Measurements from ENCODE around the gene KRT76. TPM values are rescaled to one million over a fixed set of nuclear protein-coding genes. Genes with fewer than 3 reads are reported as not detected.

KRT76 gene
- total and polyA plus RNA-seq, 10 donors = not detected

DNA sequence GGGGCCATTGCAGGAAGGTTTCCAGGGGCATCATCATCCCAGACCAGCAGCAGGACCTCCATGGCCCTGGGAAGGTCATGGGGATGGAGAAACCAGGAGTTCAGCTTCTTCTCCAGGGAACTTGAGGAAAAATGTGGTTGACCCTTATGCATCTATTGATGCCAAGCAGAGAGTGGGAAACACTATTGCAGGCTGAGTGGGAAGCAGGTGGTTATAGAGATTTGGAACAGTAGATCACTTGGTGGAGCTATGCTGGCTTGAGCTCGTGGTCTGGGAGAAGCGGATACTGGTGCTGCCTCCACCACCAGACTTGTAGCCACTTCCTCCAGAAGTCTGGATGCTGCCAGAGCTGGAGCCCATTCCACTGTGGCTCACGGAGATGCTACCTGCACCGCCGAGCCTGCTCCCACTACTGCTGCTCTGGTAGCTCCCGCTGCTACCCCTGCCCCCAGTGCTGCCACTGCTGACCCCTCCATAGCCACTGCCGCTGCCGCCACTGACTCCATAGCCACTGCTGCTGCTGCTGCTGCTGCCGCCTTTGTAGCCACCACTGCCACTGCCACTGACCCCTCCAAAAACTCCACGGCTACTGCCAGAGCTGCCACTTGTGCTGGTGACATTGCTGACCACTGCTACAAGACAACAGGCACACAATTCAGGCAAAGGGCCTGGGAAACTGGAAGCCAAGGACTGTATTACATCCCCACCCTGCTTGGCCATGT is 8.5 kb downstream of the KRT76 start:
- 81 to 89% (median 84%) methylated on average over 10 of the region's 10 CpGs for WGBS, 5 donors
- Histone ChIP-seq H3K4me1 (no peaks in the 10 kb centered on the region), H3K27me3 (replicated peaks in 1 of 7) (no peaks in the 10 kb centered on the region), H3K4me3 (no peak overlapping the region), H3K36me3 (no peaks in the 10 kb centered on the region), H3K27ac (no peak overlapping the region), H3K9me3 (no peaks in the 10 kb centered on the region)
- TF ChIP-seq POLR2A (IDR thresholded peaks at IDR 0.05) = no peak
- TF ChIP-seq, protein P1, sequence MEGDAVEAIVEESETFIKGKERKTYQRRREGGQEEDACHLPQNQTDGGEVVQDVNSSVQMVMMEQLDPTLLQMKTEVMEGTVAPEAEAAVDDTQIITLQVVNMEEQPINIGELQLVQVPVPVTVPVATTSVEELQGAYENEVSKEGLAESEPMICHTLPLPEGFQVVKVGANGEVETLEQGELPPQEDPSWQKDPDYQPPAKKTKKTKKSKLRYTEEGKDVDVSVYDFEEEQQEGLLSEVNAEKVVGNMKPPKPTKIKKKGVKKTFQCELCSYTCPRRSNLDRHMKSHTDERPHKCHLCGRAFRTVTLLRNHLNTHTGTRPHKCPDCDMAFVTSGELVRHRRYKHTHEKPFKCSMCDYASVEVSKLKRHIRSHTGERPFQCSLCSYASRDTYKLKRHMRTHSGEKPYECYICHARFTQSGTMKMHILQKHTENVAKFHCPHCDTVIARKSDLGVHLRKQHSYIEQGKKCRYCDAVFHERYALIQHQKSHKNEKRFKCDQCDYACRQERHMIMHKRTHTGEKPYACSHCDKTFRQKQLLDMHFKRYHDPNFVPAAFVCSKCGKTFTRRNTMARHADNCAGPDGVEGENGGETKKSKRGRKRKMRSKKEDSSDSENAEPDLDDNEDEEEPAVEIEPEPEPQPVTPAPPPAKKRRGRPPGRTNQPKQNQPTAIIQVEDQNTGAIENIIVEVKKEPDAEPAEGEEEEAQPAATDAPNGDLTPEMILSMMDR (IDR thresholded peaks at IDR 0.05 in 8 of 11, conservative IDR thresholded peaks at IDR 0.05 in 3 of 11) = no peak
- no peak for TF ChIP-seq POLR2AphosphoS5 (IDR thresholded peaks at IDR 0.05)
- DNase-seq = no peak
- intact Hi-C loops (cut with DNase I; ENCODE audit: low total_unique reads) = no loop called here

DNA sequence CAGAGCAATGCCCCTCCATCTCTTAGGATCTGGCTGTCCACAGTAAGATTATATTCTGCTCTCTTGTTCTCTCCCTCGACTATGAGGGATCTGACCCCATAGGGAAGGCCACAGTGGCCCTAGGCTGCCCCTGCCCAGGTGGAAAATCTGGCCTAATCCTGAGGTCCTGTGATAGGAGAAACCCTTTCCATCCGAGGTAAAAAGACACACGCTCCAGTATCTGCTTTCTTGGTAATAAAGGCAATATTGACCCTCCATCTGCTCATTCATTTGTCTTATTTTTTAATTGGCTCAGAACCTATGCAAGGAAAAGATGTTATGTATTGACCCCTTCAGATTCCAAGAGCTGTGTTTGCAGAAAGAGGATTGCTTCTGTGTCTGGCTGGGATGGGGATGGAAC is 9.7 kb downstream of the KRT76 start:
- no peak overlapping the region for H3K4me3 ChIP-seq
- H3K36me3 ChIP-seq = no peaks in the 10 kb centered on the region
- intact Hi-C loops (cut with DNase I; ENCODE audit: low total_unique reads) = no loop called here
- H3K4me1 ChIP-seq = no peaks in the 10 kb centered on the region
- no peak for DNase-seq
- WGBS, 5 donors = 32 to 47% (median 42%) methylated on average over 3 of the region's 3 CpGs
- H3K9me3 ChIP-seq = peaks cover 0 to 8% (median 1%) of the 10 kb centered on the region in 8 donors
- no peaks in the 10 kb centered on the region for H3K27me3 ChIP-seq (replicated peaks in 1 of 7)
- H3K27ac ChIP-seq = no peak overlapping the region
- no peak for TF ChIP-seq POLR2A (IDR thresholded peaks at IDR 0.05)
- TF ChIP-seq POLR2AphosphoS5 (IDR thresholded peaks at IDR 0.05) = no peak
- TF ChIP-seq, protein P1 (IDR thresholded peaks at IDR 0.05 in 8 of 11, conservative IDR thresholded peaks at IDR 0.05 in 3 of 11) = no peak

DNA sequence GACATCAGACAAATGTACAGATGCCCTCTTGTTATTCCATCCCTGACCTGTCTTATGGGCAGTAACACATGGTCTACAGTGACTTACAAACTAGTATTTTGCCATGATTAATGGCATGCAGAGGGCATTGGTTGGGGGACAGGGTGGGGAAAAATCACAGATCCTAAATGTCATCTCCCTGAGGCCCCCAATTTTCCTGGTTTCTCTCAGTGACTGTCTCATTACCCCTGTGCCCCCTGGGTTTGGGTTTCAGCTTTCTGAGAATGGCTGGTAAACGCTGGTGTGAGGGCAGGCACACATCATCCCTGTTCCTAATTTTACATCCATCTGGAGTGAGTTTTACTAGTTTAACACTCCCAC is 10.1 kb downstream of the KRT76 start:
- peaks cover 0 to 12% (median 6%) of the 10 kb centered on the region in 8 donors for H3K9me3 ChIP-seq
- intact Hi-C loops (cut with DNase I; ENCODE audit: low total_unique reads) = no loop called here
- DNase-seq = no peak

DNA sequence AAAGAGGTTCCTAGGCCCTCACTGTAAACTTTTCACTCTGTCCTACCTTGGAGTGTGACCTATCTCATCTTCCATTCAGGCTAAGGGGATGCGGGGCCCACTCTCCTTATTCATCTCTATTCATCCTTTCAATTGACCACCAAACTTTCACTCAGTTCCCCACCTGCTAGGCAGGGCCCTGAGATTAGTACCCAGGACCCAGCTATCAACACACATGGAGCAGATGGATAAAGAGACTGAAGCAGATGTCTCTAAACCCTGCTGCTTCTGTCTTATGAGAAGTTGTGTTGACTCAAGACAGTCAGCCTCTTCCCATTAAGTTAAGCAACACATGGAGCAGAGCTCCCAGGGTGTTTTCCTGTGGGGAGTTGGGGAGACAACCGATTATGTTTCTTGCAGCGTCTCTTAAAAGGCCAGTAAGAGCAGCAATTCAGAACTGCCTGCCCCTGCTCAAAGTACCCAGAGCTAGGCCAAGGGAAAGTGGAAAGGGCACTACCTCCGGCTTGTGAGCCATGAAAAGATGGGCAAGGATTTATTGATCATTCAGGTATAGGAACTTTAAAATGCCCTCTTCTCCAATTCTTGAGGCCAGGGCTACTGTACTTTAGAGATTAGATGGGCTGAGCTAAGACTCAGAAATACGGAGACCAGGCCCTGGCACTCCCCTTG is 10.7 kb downstream of the KRT76 start:
- 82 to 92% (median 86%) methylated on average over 5 of the region's 5 CpGs for WGBS, 5 donors
- TF ChIP-seq, protein P1 (IDR thresholded peaks at IDR 0.05 in 8 of 11, conservative IDR thresholded peaks at IDR 0.05 in 3 of 11) = no peak
- no peak for TF ChIP-seq POLR2A (IDR thresholded peaks at IDR 0.05)
- TF ChIP-seq POLR2AphosphoS5 (IDR thresholded peaks at IDR 0.05) = no peak
- Histone ChIP-seq H3K27ac (no peak overlapping the region), H3K27me3 (replicated peaks in 1 of 7) (no peaks in the 10 kb centered on the region), H3K36me3 (no peaks in the 10 kb centered on the region), H3K9me3 (peaks cover 0 to 17% (median 11%) of the 10 kb centered on the region in 8 donors), H3K4me1 (no peaks in the 10 kb centered on the region), H3K4me3 (no peak overlapping the region)
- DNase-seq = no peak
- intact Hi-C loops (cut with DNase I; ENCODE audit: low total_unique reads) = no loop called here

More for the DNA sequence above, 10.1 kb downstream of the KRT76 start:
- H3K4me3 ChIP-seq = no peak overlapping the region
- WGBS, 5 donors = 67 to 89% (median 78%) methylated on average over 1 of the region's 1 CpG
- H3K27ac ChIP-seq = no peak overlapping the region
- TF ChIP-seq, protein P1 (IDR thresholded peaks at IDR 0.05 in 8 of 11, conservative IDR thresholded peaks at IDR 0.05 in 3 of 11) = no peak
- no peak for TF ChIP-seq POLR2A (IDR thresholded peaks at IDR 0.05)
- TF ChIP-seq POLR2AphosphoS5 (IDR thresholded peaks at IDR 0.05) = no peak
- H3K27me3 ChIP-seq (replicated peaks in 1 of 7) = no peaks in the 10 kb centered on the region
- H3K36me3 ChIP-seq = no peaks in the 10 kb centered on the region
- no peaks in the 10 kb centered on the region for H3K4me1 ChIP-seq

All from spleen (tissue), 11 donors.